ENCODE measurements around the gene EFNB2. TPM values are rescaled to one million over a fixed set of nuclear protein-coding genes. Genes with fewer than 3 reads are reported as not detected.

Gene EFNB2
- total RNA-seq, 2 experiments from 2014 or later, result 0.25 to 0.51 TPM

GRCh38 chr13:106481919-106482318 lies 53.5 kb downstream of the EFNB2 start:
- intact Hi-C loops (cut with micrococcal nuclease; ENCODE audit: unreplicated experiment), result no loop called here
- Histone ChIP-seq H3K4me3 (ENCODE audit: low read depth, low read length, poor library complexity, severe bottlenecking) (no peak overlapping the region), H2AFZ (ENCODE audit: low read length) (no peak overlapping the region), H3K9me3 (ENCODE audit: low read length) (no peaks in the 10 kb centered on the region), H3K79me2 (ENCODE audit: insufficient read depth, low read depth, low read length) (no peaks in the 10 kb centered on the region), H3K4me1 (ENCODE audit: insufficient read depth, low read length, poor library complexity, severe bottlenecking) (no peaks in the 10 kb centered on the region), H3K4me2 (ENCODE audit: low read length) (no peak overlapping the region), H4K20me1 (ENCODE audit: insufficient read depth, low read length) (no peaks in the 10 kb centered on the region), H3K9me2 (ENCODE audit: insufficient read depth, low read length) (no peaks in the 10 kb centered on the region), H3K36me3 (ENCODE audit: insufficient read depth, low read length) (no peaks in the 10 kb centered on the region), H3K27ac (ENCODE audit: low read depth, low read length, poor library complexity, severe bottlenecking) (no peak overlapping the region)
- TF ChIP-seq, protein P1, sequence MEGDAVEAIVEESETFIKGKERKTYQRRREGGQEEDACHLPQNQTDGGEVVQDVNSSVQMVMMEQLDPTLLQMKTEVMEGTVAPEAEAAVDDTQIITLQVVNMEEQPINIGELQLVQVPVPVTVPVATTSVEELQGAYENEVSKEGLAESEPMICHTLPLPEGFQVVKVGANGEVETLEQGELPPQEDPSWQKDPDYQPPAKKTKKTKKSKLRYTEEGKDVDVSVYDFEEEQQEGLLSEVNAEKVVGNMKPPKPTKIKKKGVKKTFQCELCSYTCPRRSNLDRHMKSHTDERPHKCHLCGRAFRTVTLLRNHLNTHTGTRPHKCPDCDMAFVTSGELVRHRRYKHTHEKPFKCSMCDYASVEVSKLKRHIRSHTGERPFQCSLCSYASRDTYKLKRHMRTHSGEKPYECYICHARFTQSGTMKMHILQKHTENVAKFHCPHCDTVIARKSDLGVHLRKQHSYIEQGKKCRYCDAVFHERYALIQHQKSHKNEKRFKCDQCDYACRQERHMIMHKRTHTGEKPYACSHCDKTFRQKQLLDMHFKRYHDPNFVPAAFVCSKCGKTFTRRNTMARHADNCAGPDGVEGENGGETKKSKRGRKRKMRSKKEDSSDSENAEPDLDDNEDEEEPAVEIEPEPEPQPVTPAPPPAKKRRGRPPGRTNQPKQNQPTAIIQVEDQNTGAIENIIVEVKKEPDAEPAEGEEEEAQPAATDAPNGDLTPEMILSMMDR (conservative IDR thresholded peaks at IDR 0.05; ENCODE audit: low read length), result no peak
- TF ChIP-seq EZH2phosphoT487 (IDR thresholded peaks at IDR 0.05; ENCODE audit: borderline replicate concordance, low read depth, low read length), result no peak
- ChIA-PET POLR2A (no interaction called here), CTCF (ENCODE audit: unreplicated experiment) (no interaction called here)
- no peak for DNase-seq (ENCODE audit: low spot score)
- BruUV-seq (replicated peaks), result no TSS peak

- H3K4me3 ChIP-seq (ENCODE audit: low read depth, low read length, poor library complexity, severe bottlenecking), result no peak overlapping the region
- TF ChIP-seq EZH2phosphoT487 (IDR thresholded peaks at IDR 0.05; ENCODE audit: borderline replicate concordance, low read depth, low read length), result no peak
- TF ChIP-seq, protein P1 (conservative IDR thresholded peaks at IDR 0.05; ENCODE audit: low read length), result no peak
- H3K9me3 ChIP-seq (ENCODE audit: low read length), result no peaks in the 10 kb centered on the region
- ChIA-PET CTCF (ENCODE audit: unreplicated experiment) (no interaction called here), POLR2A (no interaction called here)
- intact Hi-C loops (cut with micrococcal nuclease; ENCODE audit: unreplicated experiment), result no loop called here
- H3K36me3 ChIP-seq (ENCODE audit: insufficient read depth, low read length), result no peaks in the 10 kb centered on the region
- no peak for DNase-seq (ENCODE audit: low spot score)
- H3K4me1 ChIP-seq (ENCODE audit: insufficient read depth, low read length, poor library complexity, severe bottlenecking), result no peaks in the 10 kb centered on the region
- H3K79me2 ChIP-seq (ENCODE audit: insufficient read depth, low read depth, low read length), result no peaks in the 10 kb centered on the region
- H3K9me2 ChIP-seq (ENCODE audit: insufficient read depth, low read length), result no peaks in the 10 kb centered on the region
- no TSS peak for BruUV-seq (replicated peaks)
- no peak overlapping the region for H3K4me2 ChIP-seq (ENCODE audit: low read length)
- no peak overlapping the region for H2AFZ ChIP-seq (ENCODE audit: low read length)
- no peaks in the 10 kb centered on the region for H4K20me1 ChIP-seq (ENCODE audit: insufficient read depth, low read length)
- H3K27ac ChIP-seq (ENCODE audit: low read depth, low read length, poor library complexity, severe bottlenecking), result no peak overlapping the region
Observed at GRCh38 chr13:106480351-106480910, 55.0 kb downstream of the EFNB2 start.

DNA sequence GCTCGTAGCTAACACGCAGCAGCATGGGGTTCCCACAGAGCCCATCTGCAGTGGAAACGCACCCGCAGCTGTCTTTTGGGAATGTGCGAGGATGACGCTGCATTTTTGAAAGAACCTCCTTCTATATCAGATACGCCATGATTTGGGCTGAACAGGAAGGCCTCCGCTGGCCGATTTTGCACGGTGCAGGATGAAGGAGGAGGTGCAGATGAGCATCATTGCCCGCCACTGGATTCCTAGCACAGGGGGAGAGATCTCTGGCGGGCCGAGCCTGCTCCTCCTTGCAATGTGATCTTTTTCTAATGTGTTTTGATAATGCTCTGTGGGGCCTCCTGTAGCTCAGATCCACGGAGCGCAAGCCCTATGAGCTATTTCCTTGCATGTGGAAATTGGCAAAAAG lies 55.5 kb downstream of the EFNB2 start:
- Histone ChIP-seq H3K4me1 (ENCODE audit: insufficient read depth, low read length, poor library complexity, severe bottlenecking) (no peaks in the 10 kb centered on the region), H4K20me1 (ENCODE audit: insufficient read depth, low read length) (no peaks in the 10 kb centered on the region), H3K36me3 (ENCODE audit: insufficient read depth, low read length) (no peaks in the 10 kb centered on the region), H3K9me2 (ENCODE audit: insufficient read depth, low read length) (no peaks in the 10 kb centered on the region), H3K9me3 (ENCODE audit: low read length) (no peaks in the 10 kb centered on the region), H2AFZ (ENCODE audit: low read length) (no peak overlapping the region), H3K4me3 (ENCODE audit: low read depth, low read length, poor library complexity, severe bottlenecking) (no peak overlapping the region), H3K27ac (ENCODE audit: low read depth, low read length, poor library complexity, severe bottlenecking) (no peak overlapping the region), H3K79me2 (ENCODE audit: insufficient read depth, low read depth, low read length) (no peaks in the 10 kb centered on the region), H3K4me2 (ENCODE audit: low read length) (no peak overlapping the region)
- intact Hi-C loops (cut with micrococcal nuclease; ENCODE audit: unreplicated experiment), result no loop called here
- BruUV-seq (replicated peaks), result no TSS peak
- POLR2A ChIA-PET, result no interaction called here
- TF ChIP-seq EZH2phosphoT487 (IDR thresholded peaks at IDR 0.05; ENCODE audit: borderline replicate concordance, low read depth, low read length), result no peak
- TF ChIP-seq, protein P1 (conservative IDR thresholded peaks at IDR 0.05; ENCODE audit: low read length), result no peak
- no peak for DNase-seq (ENCODE audit: low spot score)
- CTCF ChIA-PET (ENCODE audit: unreplicated experiment), result no interaction called here
